Sigmoid colon (tissue), 7 donors: ENCODE results near the gene NEDD9. TPM values are rescaled to one million over a fixed set of nuclear protein-coding genes. Genes with fewer than 3 reads are reported as not detected.

Experiments used
- DNase-seq: peaks from one replicate; pipeline ENCODE4 v3.0.0-alpha.2; 2019
- H3K27ac ChIP-seq, 4 donors: fragments of 200-600 bp; sonication (generic); one replicate each; pipeline ENCODE4 v1.5.1; 2016 to 2019; ENCODE audit warnings: mild to moderate bottlenecking in 1 of 4
- H3K27me3 ChIP-seq, 3 donors: fragments of 200-600 bp; sonication (generic); one replicate each; pipeline ENCODE4 v1.5.1; 2019; ENCODE audit warnings: mild to moderate bottlenecking in 1 of 3
- H3K36me3 ChIP-seq, 4 donors: fragments of 200-600 bp; sonication (generic); one replicate each; pipeline ENCODE4 v1.5.1; 2016 to 2019
- H3K4me1 ChIP-seq, 4 donors: fragments of 200-600 bp; sonication (generic); one replicate each; pipeline ENCODE4 v1.5.1; 2017 to 2019
- H3K4me3 ChIP-seq, 4 donors: fragments of 200-600 bp; sonication (generic); one replicate each; pipeline ENCODE4 v1.5.1; 2017 to 2019; ENCODE audit warnings: mild to moderate bottlenecking in 2 of 4, moderate library complexity in 1 of 4
- H3K9me3 ChIP-seq, 4 donors: fragments of 200-600 bp in 3 of 4; sonication (generic) in 3 of 4; one replicate each; pipeline versions ENCODE4 v1.5.1 to v1.6.1; 2013 to 2019
- CTCF ChIP-seq, 4 experiments: fragments of 450-650 bp in 3 of 4; fragments of 200-600 bp in 1 of 4; IDR thresholded peaks; one replicate each; pipeline ENCODE4 v1.5.1; 2016 to 2019; ENCODE audit warnings: antibody characterized with exemption in 4 of 4, mild to moderate bottlenecking in 3 of 4, moderate library complexity in 2 of 4
- EP300 ChIP-seq, 4 donors: sonication (generic); formaldehyde crosslinking; IDR thresholded peaks; one replicate each; pipeline ENCODE4 v1.6.1; 2017; ENCODE audit warnings: antibody characterized with exemption in 4 of 4
- POLR2A ChIP-seq, 2 donors: fragments of 450-650 bp; IDR thresholded peaks; one replicate each; pipeline ENCODE4 v1.6.1; 2016; ENCODE audit warnings: antibody characterized with exemption in 2 of 2, mild to moderate bottlenecking in 2 of 2, moderate library complexity in 2 of 2
- POLR2AphosphoS5 ChIP-seq, 4 donors: sonication (generic); formaldehyde crosslinking; IDR thresholded peaks; one replicate each; pipeline ENCODE4 v1.6.1; 2017; ENCODE audit warnings: antibody characterized with exemption in 4 of 4
- WGBS, 2 donors: extraction: QIAGEN DNeasy Blood & Tissue Kit; methylation state at CpG; one replicate each; pipeline ENCODE4 v1.1.7; 2013; 5-methylcytosine and 5-hydroxymethylcytosine counted together
- intact Hi-C: fragments of 100-400 bp; cut with DNase I; formaldehyde crosslinking; loops from one replicate; pipeline ENCODE4 v1.15.1; 2023
- polyA plus RNA-seq, 3 donors: library from polyadenylated mRNA; stranded (reverse); fragments of 200-250 nt; gene quantifications; one replicate each; pipeline ENCODE4 v1.2.3, GENCODE V29; 2013
- total RNA-seq, 4 donors: library from RNA; depleted of rRNA; stranded (reverse); fragments of >200 nt; gene quantifications; one replicate each; pipeline ENCODE4 v1.1.0, GENCODE V29; 2016
- donor health status: healthy with polysubstance abuse.
- donor health status: Bipolar disorder and iron deficiency.
- donor health status: healthy.

NEDD9 gene
- total and polyA plus RNA-seq, 7 donors, result 13.8 to 42.5 (median 21.4) TPM

- no peaks in the 10 kb centered on the region for H3K4me1 ChIP-seq
- TF ChIP-seq POLR2AphosphoS5 (IDR thresholded peaks at IDR 0.05) (no peak), CTCF (IDR thresholded peaks at IDR 0.05) (no peak), POLR2A (IDR thresholded peaks at IDR 0.05) (no peak), EP300 (IDR thresholded peaks at IDR 0.05) (no peak)
- peaks cover 0 to 73% (median 33%) of the 10 kb centered on the region in 4 donors for H3K36me3 ChIP-seq
- intact Hi-C loops, result no loop called here
- no peaks in the 10 kb centered on the region for H3K9me3 ChIP-seq
- no peaks in the 10 kb centered on the region for H3K27me3 ChIP-seq
- no peak for DNase-seq
- H3K4me3 ChIP-seq, result no peak overlapping the region
- no peak overlapping the region for H3K27ac ChIP-seq
- WGBS, 2 donors, result 83 to 91% methylated on average over 6 of the region's 6 CpGs
These were observed 45.2 kb downstream of the NEDD9 start for GRCh38 chr6:11187301-11187700.

- H3K27me3 ChIP-seq, result no peaks in the 10 kb centered on the region
- H3K4me1 ChIP-seq, result no peaks in the 10 kb centered on the region
- no peak for TF ChIP-seq CTCF (IDR thresholded peaks at IDR 0.05)
- TF ChIP-seq POLR2A (IDR thresholded peaks at IDR 0.05), result no peak
- no peak for TF ChIP-seq POLR2AphosphoS5 (IDR thresholded peaks at IDR 0.05)
- no peak for TF ChIP-seq EP300 (IDR thresholded peaks at IDR 0.05)
- H3K36me3 ChIP-seq, result peaks cover 0 to 53% (median 22%) of the 10 kb centered on the region in 4 donors
- WGBS, 2 donors, result 93 to 96% methylated on average over 17 of the region's 17 CpGs
- intact Hi-C loops, result no loop called here
- no peak overlapping the region for H3K4me3 ChIP-seq
- no peaks in the 10 kb centered on the region for H3K9me3 ChIP-seq
- DNase-seq, result no peak
- no peak overlapping the region for H3K27ac ChIP-seq
These were observed 47.1 kb downstream of the NEDD9 start for GRCh38 chr6:11185204-11185842.

GRCh38 chr6:11183761-11184362 lies 48.6 kb downstream of the NEDD9 start:
- no peak for DNase-seq

GRCh38 chr6:11181478-11182136 lies 50.9 kb downstream of the NEDD9 start:
- H3K27ac ChIP-seq, result no peak overlapping the region
- no peaks in the 10 kb centered on the region for H3K27me3 ChIP-seq
- no peak overlapping the region for H3K4me3 ChIP-seq
- H3K36me3 ChIP-seq, result peaks cover 0 to 18% (median 7%) of the 10 kb centered on the region in 4 donors
- intact Hi-C loops, result no loop called here
- 98% methylated on average over 3 of the region's 3 CpGs for WGBS, 2 donors
- H3K4me1 ChIP-seq, result no peaks in the 10 kb centered on the region
- H3K9me3 ChIP-seq, result no peaks in the 10 kb centered on the region
- TF ChIP-seq EP300 (IDR thresholded peaks at IDR 0.05) (no peak), POLR2AphosphoS5 (IDR thresholded peaks at IDR 0.05) (no peak), CTCF (IDR thresholded peaks at IDR 0.05) (no peak), POLR2A (IDR thresholded peaks at IDR 0.05) (no peak)
- DNase-seq, result no peak

More at GRCh38 chr6:11183761-11184362, 48.6 kb downstream of the NEDD9 start:
- 95 to 96% methylated on average over 3 of the region's 3 CpGs for WGBS, 2 donors
- intact Hi-C loops, result no loop called here
- TF ChIP-seq CTCF (IDR thresholded peaks at IDR 0.05), result no peak
- no peak for TF ChIP-seq POLR2AphosphoS5 (IDR thresholded peaks at IDR 0.05)
- no peak for TF ChIP-seq POLR2A (IDR thresholded peaks at IDR 0.05)
- TF ChIP-seq EP300 (IDR thresholded peaks at IDR 0.05), result no peak
- Histone ChIP-seq H3K4me3 (no peak overlapping the region), H3K9me3 (no peaks in the 10 kb centered on the region), H3K27me3 (no peaks in the 10 kb centered on the region), H3K4me1 (no peaks in the 10 kb centered on the region), H3K36me3 (peaks cover 0 to 39% (median 12%) of the 10 kb centered on the region in 4 donors), H3K27ac (no peak overlapping the region)
